Cardiac muscle cell (in vitro differentiated cells and primary cell): ENCODE results near the gene ATG16L2. TPM values are rescaled to one million over a fixed set of nuclear protein-coding genes. Genes with fewer than 3 reads are reported as not detected.
A peak's percentile ranks its signal among the peaks of the same experiment; 100 is the strongest.

Experiments used
- DNase-seq, 2 donors: peaks; one replicate each; pipeline versions ENCODE4 v3.0.0 to v3.0.0-alpha.2; 2010 to 2017; ENCODE audit warnings: low read depth in 1 of 2, low spot score in 1 of 2
- H3K27ac ChIP-seq: fragments of 200-600 bp; sonication (generic); 2 replicates; pipeline ENCODE4 v1.5.1; 2016
- H3K27me3 ChIP-seq: fragments of 200-600 bp; sonication (generic); 2 replicates; pipeline ENCODE4 v1.6.0; 2016; ENCODE audit warnings: control low read depth
- H3K36me3 ChIP-seq: fragments of 200-600 bp; sonication (generic); 2 replicates; pipeline ENCODE4 v1.5.1; 2016; ENCODE audit warnings: control low read depth
- H3K4me1 ChIP-seq: fragments of 200-600 bp; sonication (generic); 2 replicates; pipeline ENCODE4 v1.8.1; 2017; ENCODE audit warnings: low read depth, mild to moderate bottlenecking, mixed run types
- H3K4me3 ChIP-seq: fragments of 200-600 bp; sonication (generic); 2 replicates; pipeline ENCODE4 v1.5.1; 2016; ENCODE audit warnings: mild to moderate bottlenecking
- H3K9me3 ChIP-seq: fragments of 200-600 bp; sonication (generic); 2 replicates; pipeline ENCODE4 v1.5.1; 2017; ENCODE audit warnings: low read depth, mild to moderate bottlenecking, control low read depth
- CTCF ChIP-seq: IDR thresholded peaks from 2 replicates; pipeline ENCODE4 v1.5.1; 2012; ENCODE audit warnings: low read depth, mild to moderate bottlenecking, low read length
- polyA plus RNA-seq: library from polyadenylated mRNA; unstranded; fragments of >200 nt; fragmentation: Nextera tagmentation; extraction: Ambion mirVana; gene quantifications from 2 replicates; pipeline ENCODE4 v1.2.1, GENCODE V29; 2016
- total RNA-seq: library from RNA; depleted of rRNA; stranded (reverse); fragments of >200 nt; gene quantifications from 2 replicates; pipeline ENCODE4 v1.2.3, GENCODE V29; 2016

The ATG16L2 gene
- total and polyA plus RNA-seq, 2 experiments from 2014 or later = 47.8 to 66.8 TPM

- no peaks in the 10 kb centered on the region for H3K27me3 ChIP-seq
- peak; percentile 61 to 62 for DNase-seq
- H3K9me3 ChIP-seq = no peaks in the 10 kb centered on the region
- H3K4me3 ChIP-seq = no peak overlapping the region
- H3K36me3 ChIP-seq = peaks cover 10% of the 10 kb centered on the region
- peak overlapping the region; percentile 0 for H3K27ac ChIP-seq
- no peak for TF ChIP-seq CTCF
- H3K4me1 ChIP-seq = peaks cover 4% of the 10 kb centered on the region
Measured at GRCh38 chr11:72844356-72844755, 30.1 kb downstream of the ATG16L2 start.

GRCh38 chr11:72848846-72849466, 34.7 kb downstream of the ATG16L2 start:
- peak; percentile 64 for TF ChIP-seq CTCF
- no peaks in the 10 kb centered on the region for H3K27me3 ChIP-seq
- H3K4me3 ChIP-seq = no peak overlapping the region
- peaks cover 3% of the 10 kb centered on the region for H3K4me1 ChIP-seq
- H3K36me3 ChIP-seq = peaks cover 3% of the 10 kb centered on the region
- no peak overlapping the region for H3K27ac ChIP-seq
- peak; percentile 48 to 51 for DNase-seq
- no peaks in the 10 kb centered on the region for H3K9me3 ChIP-seq

- Histone ChIP-seq H3K36me3 (peaks cover 3% of the 10 kb centered on the region), H3K9me3 (no peaks in the 10 kb centered on the region), H3K4me3 (no peak overlapping the region), H3K27ac (no peak overlapping the region), H3K27me3 (no peaks in the 10 kb centered on the region), H3K4me1 (no peaks in the 10 kb centered on the region)
- no peak for DNase-seq
- no peak for TF ChIP-seq CTCF
Measured at GRCh38 chr11:72850832-72851231, 36.6 kb downstream of the ATG16L2 start.

- TF ChIP-seq CTCF = no peak
- Histone ChIP-seq H3K27ac (no peak overlapping the region), H3K27me3 (no peaks in the 10 kb centered on the region), H3K36me3 (peaks cover 3% of the 10 kb centered on the region), H3K9me3 (no peaks in the 10 kb centered on the region), H3K4me1 (peaks cover 6% of the 10 kb centered on the region), H3K4me3 (no peak overlapping the region)
- DNase-seq = no peak
Measured at GRCh38 chr11:72851726-72852125, 37.5 kb downstream of the ATG16L2 start.

GRCh38 chr11:72856065-72856464, 41.9 kb downstream of the ATG16L2 start:
- peak in 1 of 2 donors; percentile 61 for DNase-seq

More at GRCh38 chr11:72856065-72856464, 41.9 kb downstream of the ATG16L2 start:
- H3K27me3 ChIP-seq = no peaks in the 10 kb centered on the region
- no peaks in the 10 kb centered on the region for H3K36me3 ChIP-seq
- peaks cover 12% of the 10 kb centered on the region for H3K4me1 ChIP-seq
- no peak overlapping the region for H3K4me3 ChIP-seq
- H3K27ac ChIP-seq = no peak overlapping the region
- TF ChIP-seq CTCF = no peak
- no peaks in the 10 kb centered on the region for H3K9me3 ChIP-seq
